Keratinocyte (primary cell): ENCODE data around the gene TTLL8. TPM values are rescaled to one million over a fixed set of nuclear protein-coding genes. Genes with fewer than 3 reads are reported as not detected.

Source experiments
- DNase-seq: peaks from one replicate; pipeline ENCODE4 v3.0.0-alpha.2; 2011; ENCODE audit warnings: low read depth, missing footprints, low spot score
- FAIRE-seq: peaks from 2 replicates; lab custom pipeline; 2011; peaks lifted over from hg19 to GRCh38; lab: Jason Lieb, UNC
- H2AFZ ChIP-seq: 2 replicates; pipeline ENCODE4 v1.6.0; 2012; ENCODE audit warnings: low read length, control low read depth, inconsistent platforms; ENCODE audit not compliant: control insufficient read depth
- H3K27ac ChIP-seq: 2 replicates; pipeline ENCODE4 v1.5.1; 2011; ENCODE audit warnings: low read length; ENCODE audit not compliant: control insufficient read depth, insufficient read depth
- H3K27me3 ChIP-seq: 3 replicates; pipeline ENCODE4 v1.6.0; 2011; ENCODE audit warnings: low read length; ENCODE audit not compliant: control insufficient read depth, insufficient read depth; ENCODE audit errors: extremely low read depth
- H3K36me3 ChIP-seq, 2 experiments: 2 replicates in 1 of 2; 3 replicates in 1 of 2; pipeline ENCODE4 v1.5.1; 2011; ENCODE audit warnings: low read length in 2 of 2, mild to moderate bottlenecking in 1 of 2; ENCODE audit not compliant: control insufficient read depth in 2 of 2, insufficient read depth in 2 of 2; ENCODE audit errors: extremely low read depth in 1 of 2
- H3K4me1 ChIP-seq: 3 replicates; pipeline ENCODE4 v1.5.1; 2011; ENCODE audit warnings: low read length; ENCODE audit not compliant: control insufficient read depth, insufficient read depth; ENCODE audit errors: extremely low read depth
- H3K4me2 ChIP-seq: 3 replicates; pipeline ENCODE4 v1.6.0; 2011; ENCODE audit warnings: low read depth, low read length; ENCODE audit not compliant: control insufficient read depth, insufficient read depth; ENCODE audit errors: extremely low read depth
- H3K4me3 ChIP-seq, 3 experiments: fragments of 200-600 bp in 1 of 3; sonication (generic) in 1 of 3; 2 replicates in 2 of 3; 3 replicates in 1 of 3; pipeline ENCODE4 v1.5.1; 2011 to 2016; ENCODE audit warnings: low read length in 3 of 3, mild to moderate bottlenecking in 3 of 3, control low read depth in 2 of 3, inconsistent platforms in 1 of 3, low read depth in 1 of 3, mixed read lengths in 1 of 3, mixed run types in 1 of 3, moderate library complexity in 1 of 3; ENCODE audit not compliant: control insufficient read depth in 2 of 3, insufficient read depth in 2 of 3; ENCODE audit errors: extremely low read depth in 1 of 3
- H3K79me2 ChIP-seq: 2 replicates; pipeline ENCODE4 v1.6.0; 2012; ENCODE audit warnings: low read length; ENCODE audit not compliant: control insufficient read depth, insufficient read depth
- H3K9ac ChIP-seq: 3 replicates; pipeline ENCODE4 v1.6.0; 2011; ENCODE audit warnings: low read length; ENCODE audit not compliant: control insufficient read depth, insufficient read depth; ENCODE audit errors: extremely low read depth
- H3K9me1 ChIP-seq: 3 replicates; pipeline ENCODE4 v1.6.0; 2011; ENCODE audit warnings: low read length; ENCODE audit not compliant: control insufficient read depth, insufficient read depth; ENCODE audit errors: extremely low read depth
- H3K9me3 ChIP-seq: 2 replicates; pipeline ENCODE4 v1.5.1; 2012; ENCODE audit warnings: low read depth, low read length; ENCODE audit not compliant: control insufficient read depth
- H4K20me1 ChIP-seq: 3 replicates; pipeline ENCODE4 v1.6.0; 2011; ENCODE audit warnings: low read length; ENCODE audit not compliant: control insufficient read depth, insufficient read depth; ENCODE audit errors: extremely low read depth
- CTCF ChIP-seq, 3 experiments: IDR thresholded peaks in 1 of 3; conservative IDR thresholded peaks in 1 of 3; optimal IDR thresholded peaks in 1 of 3; 2 replicates in 2 of 3; 3 replicates in 1 of 3; pipeline versions ENCODE3 to v1.5.1; 2011; ENCODE audit warnings: low read length in 3 of 3, mild to moderate bottlenecking in 3 of 3, moderate library complexity in 2 of 3, control low read depth in 1 of 3, inconsistent platforms in 1 of 3; ENCODE audit not compliant: insufficient read depth in 2 of 3; ENCODE audit errors: extremely low read depth in 1 of 3
- EZH2 ChIP-seq: IDR thresholded peaks from one replicate; pipeline ENCODE4 v1.6.1; 2012; ENCODE audit warnings: inconsistent platforms, mild to moderate bottlenecking, low read length, moderate library complexity
- dilution Hi-C: fragments of 300-500 bp; cut with MboI; formaldehyde crosslinking; loops from one replicate; pipeline ENCODE4 v1.7.0; 2020; ENCODE audit warnings: low sequenced_read_pairs; ENCODE audit not compliant: extremely low pct_ligation_motif_present
- polyA plus RNA-seq, 5 experiments: library from polyadenylated mRNA; depleted of rRNA in 3 of 5; stranded (reverse) in 3 of 5; stranded (forward) in 1 of 5; unstranded in 1 of 5; fragments of >200 nt; gene quantifications; 1 replicate in 1 of 5; 2 replicates in 3 of 5; 3 replicates in 1 of 5; pipeline versions ENCODE4 v1.2.1 to v1.2.3, GENCODE V29; 2011 to 2012; ENCODE audit warnings: missing spikeins in 2 of 5, low read depth in 1 of 5, low replicate concordance in 1 of 5

Gene TTLL8
- polyA plus RNA-seq, 1 donor (not counting 4 experiments of a cell fraction or from before 2014, with no cell fraction given): not detected

GRCh38 chr22:50061141-50061823 lies 3.2 kb upstream of the TTLL8 start:
- Histone ChIP-seq H3K4me3 (no peak overlapping the region), H3K4me1 (no peaks in the 10 kb centered on the region), H2AFZ (no peak overlapping the region), H3K27me3 (peaks cover 26% of the 10 kb centered on the region), H3K79me2 (no peaks in the 10 kb centered on the region), H3K9ac (no peak overlapping the region), H3K9me1 (no peaks in the 10 kb centered on the region), H3K9me3 (no peaks in the 10 kb centered on the region), H3K27ac (no peak overlapping the region), H3K36me3 (no peaks in the 10 kb centered on the region), H4K20me1 (no peaks in the 10 kb centered on the region), H3K4me2 (no peak overlapping the region)
- TF ChIP-seq CTCF (optimal IDR thresholded peaks at IDR 0.05 in 1 of 3, IDR thresholded peaks at IDR 0.05 in 1 of 3, conservative IDR thresholded peaks at IDR 0.05 in 1 of 3; ENCODE audit: extremely low read depth in 1 of 3, insufficient read depth in 2 of 3, low read length in 3 of 3) (no peak), EZH2 (no peak)
- DNase-seq (no peak), FAIRE-seq (no peak)
- dilution Hi-C loops: no loop called here

- peaks cover 26% of the 10 kb centered on the region for H3K27me3 ChIP-seq
These were observed 2.5 kb upstream of the TTLL8 start for GRCh38 chr22:50060441-50061140.

More at GRCh38 chr22:50060441-50061140, 2.5 kb upstream of the TTLL8 start:
- Histone ChIP-seq H2AFZ (no peak overlapping the region), H3K27ac (no peak overlapping the region), H3K4me1 (no peaks in the 10 kb centered on the region), H3K4me3 (no peak overlapping the region), H3K9me3 (no peaks in the 10 kb centered on the region), H3K79me2 (no peaks in the 10 kb centered on the region), H4K20me1 (no peaks in the 10 kb centered on the region), H3K9ac (no peak overlapping the region), H3K9me1 (no peaks in the 10 kb centered on the region), H3K36me3 (no peaks in the 10 kb centered on the region), H3K4me2 (no peak overlapping the region)
- TF ChIP-seq EZH2: no peak
- no peak for TF ChIP-seq CTCF (optimal IDR thresholded peaks at IDR 0.05 in 1 of 3, IDR thresholded peaks at IDR 0.05 in 1 of 3, conservative IDR thresholded peaks at IDR 0.05 in 1 of 3; ENCODE audit: extremely low read depth in 1 of 3, insufficient read depth in 2 of 3, low read length in 3 of 3)
- FAIRE-seq: no peak
- dilution Hi-C loops: no loop called here
- no peak for DNase-seq
